Smooth muscle cell (in vitro differentiated cells): ENCODE results near the gene SLC5A11. TPM values are rescaled to one million over a fixed set of nuclear protein-coding genes. Genes with fewer than 3 reads are reported as not detected.

Source experiments
- DNase-seq: peaks from one replicate; lab custom pipeline; 2025; ENCODE audit not compliant: unreplicated experiment; lab: John Stamatoyannopoulos, UW
- H2AFZ ChIP-seq: fragments of 200-600 bp; sonication (generic); 2 replicates; pipeline ENCODE4 v1.6.0; 2016; ENCODE audit warnings: antibody characterized with exemption, low read depth, mild to moderate bottlenecking
- H3F3A ChIP-seq: fragments of 200-600 bp; sonication (generic); 2 replicates; pipeline ENCODE4 v1.6.0; 2017; ENCODE audit warnings: antibody characterized with exemption, low read depth
- H3K27ac ChIP-seq: fragments of 200-600 bp; sonication (generic); 2 replicates; pipeline ENCODE4 v1.5.1; 2016; ENCODE audit warnings: low read depth, mild to moderate bottlenecking
- H3K27me3 ChIP-seq: fragments of 200-600 bp; sonication (generic); 2 replicates; pipeline ENCODE4 v1.6.1; 2016; ENCODE audit warnings: low read depth, mild to moderate bottlenecking
- H3K36me3 ChIP-seq: fragments of 200-600 bp; sonication (generic); 2 replicates; pipeline ENCODE4 v1.5.1; 2016; ENCODE audit warnings: low read depth
- H3K4me1 ChIP-seq: fragments of 200-600 bp; sonication (generic); 2 replicates; pipeline ENCODE4 v1.5.1; 2016; ENCODE audit warnings: low read depth
- H3K4me2 ChIP-seq: fragments of 200-600 bp; sonication (generic); 2 replicates; pipeline ENCODE4 v1.6.0; 2016; ENCODE audit warnings: mild to moderate bottlenecking
- H3K4me3 ChIP-seq: fragments of 200-600 bp; sonication (generic); 2 replicates; pipeline ENCODE4 v1.5.1; 2016; ENCODE audit warnings: mild to moderate bottlenecking
- H3K79me2 ChIP-seq: fragments of 200-600 bp; sonication (generic); 2 replicates; pipeline ENCODE4 v1.6.0; 2016; ENCODE audit warnings: low read depth, mild to moderate bottlenecking
- H3K9ac ChIP-seq: fragments of 200-600 bp; sonication (generic); 2 replicates; pipeline ENCODE4 v1.6.0; 2016; ENCODE audit warnings: low read depth
- H3K9me3 ChIP-seq: fragments of 200-600 bp; sonication (generic); replicated peaks from 2 replicates; pipeline ENCODE4 v1.5.1; 2016; ENCODE audit warnings: low read depth
- H4K20me1 ChIP-seq: fragments of 200-600 bp; sonication (generic); 2 replicates; pipeline ENCODE4 v1.6.0; 2016; ENCODE audit warnings: low read depth
- CTCF ChIP-seq: fragments of 200-600 bp; sonication (generic); IDR thresholded peaks from 2 replicates; pipeline ENCODE4 v1.5.1; 2017; ENCODE audit warnings: borderline replicate concordance, mild to moderate bottlenecking, antibody characterized with exemption; ENCODE audit not compliant: insufficient read depth, poor library complexity, severe bottlenecking
- whole genome bisulfite sequencing: methylation state at CpG from one replicate; pipeline ENCODE4 v1.1.7; 2016; ENCODE audit warnings: low lambda C conversion rate; 5-methylcytosine and 5-hydroxymethylcytosine counted together
- polyA plus RNA-seq: library from polyadenylated mRNA; unstranded; fragments of >200 nt; fragmentation: Nextera tagmentation; extraction: Ambion mirVana; gene quantifications from 2 replicates; pipeline ENCODE4 v1.2.1, GENCODE V29; 2016
- total RNA-seq: library from RNA; depleted of rRNA; stranded (reverse); fragments of >200 nt; gene quantifications from 2 replicates; pipeline ENCODE4 v1.2.3, GENCODE V29; 2014

Gene SLC5A11
- total and polyA plus RNA-seq, 2 experiments from 2014 or later, result not detected

GRCh38 chr16:24833352-24833751, 12.4 kb upstream of the SLC5A11 start:
- 89% methylated on average over 6 of the region's 6 CpGs for WGBS
- no peaks in the 10 kb centered on the region for H3F3A ChIP-seq

GRCh38 chr16:24834459-24835335, 11.1 kb upstream of the SLC5A11 start:
- no peaks in the 10 kb centered on the region for H3K36me3 ChIP-seq
- no peaks in the 10 kb centered on the region for H3K79me2 ChIP-seq
- H3K4me2 ChIP-seq, result no peak overlapping the region
- H3K4me3 ChIP-seq, result no peak overlapping the region
- H3K27me3 ChIP-seq, result no peaks in the 10 kb centered on the region
- H2AFZ ChIP-seq, result no peak overlapping the region
- H4K20me1 ChIP-seq, result no peaks in the 10 kb centered on the region
- 75% methylated on average over 7 of the region's 7 CpGs for WGBS
- no peaks in the 10 kb centered on the region for H3F3A ChIP-seq
- DNase-seq, result no peak
- peak; percentile 36 for TF ChIP-seq CTCF
- no peak overlapping the region for H3K27ac ChIP-seq
- H3K9me3 ChIP-seq, result no peaks in the 10 kb centered on the region
- no peak overlapping the region for H3K9ac ChIP-seq
- no peaks in the 10 kb centered on the region for H3K4me1 ChIP-seq

More at GRCh38 chr16:24833352-24833751, 12.4 kb upstream of the SLC5A11 start:
- no peaks in the 10 kb centered on the region for H3K4me1 ChIP-seq
- H3K4me3 ChIP-seq, result no peak overlapping the region
- no peak overlapping the region for H2AFZ ChIP-seq
- H3K9ac ChIP-seq, result no peak overlapping the region
- DNase-seq, result no peak
- H3K36me3 ChIP-seq, result no peaks in the 10 kb centered on the region
- H3K27me3 ChIP-seq, result no peaks in the 10 kb centered on the region
- no peaks in the 10 kb centered on the region for H3K79me2 ChIP-seq
- no peak overlapping the region for H3K27ac ChIP-seq
- H4K20me1 ChIP-seq, result no peaks in the 10 kb centered on the region
- H3K4me2 ChIP-seq, result no peak overlapping the region
- TF ChIP-seq CTCF, result no peak
- H3K9me3 ChIP-seq, result no peaks in the 10 kb centered on the region

- Histone ChIP-seq H4K20me1 (no peaks in the 10 kb centered on the region), H3K9me3 (no peaks in the 10 kb centered on the region), H3K4me1 (no peaks in the 10 kb centered on the region), H3F3A (no peaks in the 10 kb centered on the region), H3K36me3 (no peaks in the 10 kb centered on the region), H3K27ac (no peak overlapping the region), H3K79me2 (no peaks in the 10 kb centered on the region), H3K9ac (no peak overlapping the region), H3K27me3 (no peaks in the 10 kb centered on the region), H3K4me2 (no peak overlapping the region), H3K4me3 (no peak overlapping the region), H2AFZ (no peak overlapping the region)
- DNase-seq, result no peak
- TF ChIP-seq CTCF, result no peak
- WGBS, result 93% methylated on average over 6 of the region's 6 CpGs
Measured at GRCh38 chr16:24836836-24837235, 8.9 kb upstream of the SLC5A11 start.

GRCh38 chr16:24837969-24838368, 7.8 kb upstream of the SLC5A11 start:
- Histone ChIP-seq H3K36me3 (no peaks in the 10 kb centered on the region), H2AFZ (no peak overlapping the region), H3K27me3 (no peaks in the 10 kb centered on the region), H3K9ac (no peak overlapping the region), H3K4me3 (no peak overlapping the region), H3K4me2 (no peak overlapping the region), H3K9me3 (no peaks in the 10 kb centered on the region), H3F3A (no peaks in the 10 kb centered on the region), H3K4me1 (no peaks in the 10 kb centered on the region), H4K20me1 (no peaks in the 10 kb centered on the region), H3K27ac (no peak overlapping the region), H3K79me2 (no peaks in the 10 kb centered on the region)
- WGBS, result 94% methylated on average over 9 of the region's 9 CpGs
- DNase-seq, result no peak
- no peak for TF ChIP-seq CTCF
